Small intestine (tissue), 7 donors: ENCODE data around the gene CAPN8. TPM values are rescaled to one million over a fixed set of nuclear protein-coding genes. Genes with fewer than 3 reads are reported as not detected.
"Not testable (repeated sequence)": the region's sequence is repeated elsewhere in the genome, so short reads cannot be mapped to it uniquely, and the experiment has no call there.

ENCODE experiments used
- DNase-seq, 2 donors: peaks; one replicate each; pipeline versions ENCODE4 v3.0.0 to v3.0.0-alpha.2; 2013
- FAIRE-seq: peaks from 2 replicates; lab custom pipeline; 2012; peaks lifted over from hg19 to GRCh38; lab: Jason Lieb, UNC
- H3K27ac ChIP-seq, 3 donors: one replicate each; pipeline ENCODE4 v1.5.1; 2013; ENCODE audit warnings: low read length in 2 of 3, mild to moderate bottlenecking in 2 of 3, control low read depth in 1 of 3, inconsistent platforms in 1 of 3, low read depth in 1 of 3, moderate library complexity in 1 of 3
- H3K27me3 ChIP-seq, 3 donors: one replicate each; pipeline ENCODE4 v1.6.1; 2013; ENCODE audit warnings: low read length in 3 of 3, inconsistent platforms in 1 of 3; ENCODE audit not compliant: control insufficient read depth in 3 of 3, insufficient read depth in 3 of 3
- H3K36me3 ChIP-seq, 3 donors: one replicate each; pipeline ENCODE4 v1.6.1; 2013; ENCODE audit warnings: low read length in 3 of 3, inconsistent platforms in 1 of 3, low read depth in 1 of 3, mild to moderate bottlenecking in 1 of 3, moderate library complexity in 1 of 3; ENCODE audit not compliant: control insufficient read depth in 3 of 3, insufficient read depth in 2 of 3
- H3K4me1 ChIP-seq, 3 donors: one replicate each; pipeline ENCODE4 v1.6.1; 2013; ENCODE audit warnings: low read length in 2 of 3, inconsistent platforms in 1 of 3, low read depth in 1 of 3, mild to moderate bottlenecking in 1 of 3, moderate library complexity in 1 of 3; ENCODE audit not compliant: control insufficient read depth in 3 of 3, insufficient read depth in 2 of 3
- H3K4me3 ChIP-seq, 3 donors: one replicate each; pipeline ENCODE4 v1.5.1; 2013; ENCODE audit warnings: low read length in 3 of 3, control low read depth in 1 of 3, inconsistent platforms in 1 of 3, low read depth in 1 of 3, mild to moderate bottlenecking in 1 of 3, moderate library complexity in 1 of 3
- H3K9me3 ChIP-seq, 2 donors: one replicate each; pipeline ENCODE4 v1.6.1; 2013; ENCODE audit warnings: low read depth in 1 of 2, low read length in 1 of 2; ENCODE audit not compliant: control insufficient read depth in 2 of 2, insufficient read depth in 1 of 2
- WGBS, 3 donors: extraction: QIAGEN DNeasy Blood & Tissue Kit; methylation state at CpG; one replicate each; pipeline ENCODE4 v1.1.7; 2013; 5-methylcytosine and 5-hydroxymethylcytosine counted together
- polyA plus RNA-seq, 4 donors: library from polyadenylated mRNA; stranded (reverse) in 3 of 4; unstranded in 1 of 4; fragments of 200-250 nt in 3 of 4; fragments of 120-200 nt in 1 of 4; gene quantifications; one replicate each; pipeline versions ENCODE4 v1.2.1 to v1.2.3, GENCODE V29; 2013
- donor health status: healthy with polysubstance abuse.
- donor health status: control.
- donor health status: control.
- donor health status: Bipolar disorder and iron deficiency.
- donor health status: healthy.

The CAPN8 gene
- polyA plus RNA-seq, 4 donors, result 5.1 to 14.8 (median 11.8) TPM

GRCh38 chr1:223519116-223519515, 146.4 kb downstream of the CAPN8 start:
- H3K9me3 ChIP-seq, result peaks cover 0 to 3% of the 10 kb centered on the region in 2 donors
- H3K4me1 ChIP-seq, result peaks cover 0 to 2% (median 0%) of the 10 kb centered on the region in 3 donors
- H3K4me3 ChIP-seq, result no peak overlapping the region
- no peaks in the 10 kb centered on the region for H3K36me3 ChIP-seq
- DNase-seq (no peak), FAIRE-seq (no peak)
- no peak overlapping the region for H3K27ac ChIP-seq
- 80 to 97% (median 85%) methylated on average over 2 of the region's 2 CpGs for WGBS, 3 donors
- peaks cover 0 to 6% (median 0%) of the 10 kb centered on the region in 3 donors for H3K27me3 ChIP-seq

- H3K27ac ChIP-seq, DNase-seq, H3K9me3 ChIP-seq, H3K36me3 ChIP-seq, H3K4me3 ChIP-seq, FAIRE-seq, H3K4me1 ChIP-seq, H3K27me3 ChIP-seq: not testable (repeated sequence)
- 30 to 69% (median 54%) methylated on average over 1 of the region's 1 CpG for WGBS, 3 donors
These were observed 146.9 kb downstream of the CAPN8 start for GRCh38 chr1:223518553-223518952.

GRCh38 chr1:223515926-223516325, 149.6 kb downstream of the CAPN8 start:
- DNase-seq, result no peak
- Histone ChIP-seq H3K27ac (no peak overlapping the region), H3K27me3 (peaks cover 0 to 4% (median 0%) of the 10 kb centered on the region in 3 donors), H3K4me1 (peaks cover 0 to 2% (median 0%) of the 10 kb centered on the region in 3 donors), H3K4me3 (no peak overlapping the region), H3K36me3 (no peaks in the 10 kb centered on the region), H3K9me3 (peaks cover 0 to 3% of the 10 kb centered on the region in 2 donors)
- 65 to 73% (median 70%) methylated on average over 7 of the region's 7 CpGs for WGBS, 3 donors
- no peak for FAIRE-seq

GRCh38 chr1:223515421-223515820, 150.1 kb downstream of the CAPN8 start:
- DNase-seq, result peak in 1 of 2 donors; percentile 20
- peaks cover 0 to 5% of the 10 kb centered on the region in 2 donors for H3K9me3 ChIP-seq
- H3K4me1 ChIP-seq, result peaks cover 0 to 2% (median 0%) of the 10 kb centered on the region in 3 donors
- 59 to 63% (median 62%) methylated on average over 5 of the region's 5 CpGs for WGBS, 3 donors
- H3K27ac ChIP-seq, result no peak overlapping the region
- no peak overlapping the region for H3K4me3 ChIP-seq
- FAIRE-seq, result no peak
- H3K36me3 ChIP-seq, result no peaks in the 10 kb centered on the region
- H3K27me3 ChIP-seq, result peaks cover 0 to 4% (median 0%) of the 10 kb centered on the region in 3 donors

GRCh38 chr1:223514644-223515043, 150.9 kb downstream of the CAPN8 start:
- 50 to 56% (median 53%) methylated on average over 2 of the region's 2 CpGs for WGBS, 3 donors

GRCh38 chr1:223513309-223513708, 152.2 kb downstream of the CAPN8 start:
- Histone ChIP-seq H3K27me3 (peaks cover 0 to 6% (median 0%) of the 10 kb centered on the region in 3 donors), H3K4me3 (no peak overlapping the region), H3K27ac (no peak overlapping the region), H3K9me3 (peaks cover 0 to 3% of the 10 kb centered on the region in 2 donors), H3K4me1 (peaks cover 0 to 2% (median 0%) of the 10 kb centered on the region in 3 donors), H3K36me3 (no peaks in the 10 kb centered on the region)
- whole genome bisulfite sequencing, 3 donors, result 37 to 60% (median 45%) methylated on average over 4 of the region's 4 CpGs
- DNase-seq (no peak), FAIRE-seq (no peak)

More at GRCh38 chr1:223514644-223515043, 150.9 kb downstream of the CAPN8 start:
- Histone ChIP-seq H3K36me3 (no peaks in the 10 kb centered on the region), H3K27me3 (peaks cover 0 to 5% (median 0%) of the 10 kb centered on the region in 3 donors), H3K9me3 (peaks cover 0 to 4% of the 10 kb centered on the region in 2 donors), H3K4me3 (no peak overlapping the region), H3K4me1 (peaks cover 0 to 2% (median 0%) of the 10 kb centered on the region in 3 donors), H3K27ac (no peak overlapping the region)
- FAIRE-seq (no peak), DNase-seq (no peak)

- Histone ChIP-seq H3K27me3 (peaks cover 0 to 6% (median 0%) of the 10 kb centered on the region in 3 donors), H3K27ac (no peak overlapping the region)
- FAIRE-seq, result no peak
These were observed 153.4 kb downstream of the CAPN8 start for GRCh38 chr1:223512057-223512456.

GRCh38 chr1:223508796-223509195, 156.7 kb downstream of the CAPN8 start:
- H3K27me3 ChIP-seq, result peaks cover 0 to 3% (median 0%) of the 10 kb centered on the region in 3 donors
- H3K27ac ChIP-seq, result no peak overlapping the region
- H3K4me3 ChIP-seq, result no peak overlapping the region
- no peaks in the 10 kb centered on the region for H3K4me1 ChIP-seq
- H3K36me3 ChIP-seq, result no peaks in the 10 kb centered on the region
- 74 to 76% (median 75%) methylated on average over 7 of the region's 7 CpGs for WGBS, 3 donors
- DNase-seq, result no peak
- peaks cover 0 to 3% of the 10 kb centered on the region in 2 donors for H3K9me3 ChIP-seq
- FAIRE-seq, result no peak

More at GRCh38 chr1:223512057-223512456, 153.4 kb downstream of the CAPN8 start:
- no peak overlapping the region for H3K4me3 ChIP-seq
- no peak for DNase-seq
- peaks cover 0 to 2% (median 0%) of the 10 kb centered on the region in 3 donors for H3K4me1 ChIP-seq
- WGBS, 3 donors, result 84 to 86% (median 85%) methylated on average over 6 of the region's 6 CpGs
- H3K36me3 ChIP-seq, result no peaks in the 10 kb centered on the region
- H3K9me3 ChIP-seq, result peaks cover 0 to 3% of the 10 kb centered on the region in 2 donors
